GM19397 (cell line): ENCODE results near the gene MTMR3.

ENCODE experiments used
- ATAC-seq: cut with Tn5 transposase; IDR thresholded peaks from one replicate; pipeline ENCODE4 v1.9.1; 2021; ENCODE audit warnings: mild to moderate bottlenecking, moderate library complexity; ENCODE audit not compliant: unreplicated experiment

Gene MTMR3

DNA sequence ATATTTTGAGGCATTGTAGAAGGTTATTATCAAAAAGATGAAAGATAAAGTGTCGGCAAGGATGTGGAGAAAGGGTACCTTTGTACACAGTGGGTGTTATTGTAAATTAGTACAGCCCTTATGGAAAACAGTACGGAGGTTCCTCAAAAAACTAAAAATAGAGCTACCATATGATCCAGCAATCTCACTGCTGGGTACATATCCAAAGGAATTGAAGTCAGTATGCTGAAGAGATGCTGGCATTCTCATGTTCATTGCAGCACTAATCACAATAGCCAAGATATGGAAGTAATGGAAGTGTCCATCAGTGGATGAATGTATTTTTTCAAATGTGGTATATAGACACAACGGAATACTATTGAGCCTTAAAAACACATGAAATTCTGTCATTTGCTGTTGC, 15.1 kb upstream of the MTMR3 start:
- no peak for ATAC-seq

- ATAC-seq: no peak
Measured at GRCh38 chr22:29870574-29870973, 12.4 kb upstream of the MTMR3 start.

GRCh38 chr22:29871684-29872083, 11.3 kb upstream of the MTMR3 start:
- ATAC-seq: no peak

DNA sequence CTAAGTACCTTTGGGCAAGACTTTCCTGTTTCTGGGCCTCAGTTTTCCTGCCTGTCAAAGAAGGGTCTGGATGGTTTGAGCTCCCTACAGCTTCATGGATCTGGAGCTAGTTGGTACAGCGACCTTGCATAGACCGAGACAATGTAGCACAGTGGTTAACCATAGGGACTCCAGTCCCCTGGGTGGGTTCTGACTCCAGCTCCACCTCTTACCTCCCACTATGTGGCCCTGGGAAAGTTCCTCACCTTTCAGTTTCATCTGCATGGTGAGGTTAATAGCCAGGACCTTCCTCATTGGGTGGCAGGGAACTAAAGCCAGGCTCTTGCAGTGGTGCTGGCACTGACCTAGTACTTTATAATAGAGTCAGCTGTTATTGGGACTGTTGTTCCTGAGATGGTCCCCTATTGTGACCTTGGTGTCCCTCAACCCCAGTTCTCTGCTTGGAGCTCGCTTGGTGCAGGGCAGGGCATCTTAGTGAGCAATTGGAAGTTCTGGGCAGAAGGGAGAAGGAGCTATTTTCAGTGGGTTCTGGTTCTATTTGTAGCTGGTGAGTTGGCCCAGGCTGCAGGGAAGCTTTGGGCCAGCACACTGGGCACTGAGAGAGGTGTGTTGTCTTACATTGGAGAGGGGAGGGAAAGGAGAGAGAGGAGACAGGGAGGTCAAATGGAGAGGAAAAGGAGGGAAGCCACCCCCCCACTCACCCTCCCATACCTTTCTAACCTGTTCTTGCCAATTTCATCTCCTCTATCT, 10.7 kb upstream of the MTMR3 start:
- ATAC-seq: no peak

DNA sequence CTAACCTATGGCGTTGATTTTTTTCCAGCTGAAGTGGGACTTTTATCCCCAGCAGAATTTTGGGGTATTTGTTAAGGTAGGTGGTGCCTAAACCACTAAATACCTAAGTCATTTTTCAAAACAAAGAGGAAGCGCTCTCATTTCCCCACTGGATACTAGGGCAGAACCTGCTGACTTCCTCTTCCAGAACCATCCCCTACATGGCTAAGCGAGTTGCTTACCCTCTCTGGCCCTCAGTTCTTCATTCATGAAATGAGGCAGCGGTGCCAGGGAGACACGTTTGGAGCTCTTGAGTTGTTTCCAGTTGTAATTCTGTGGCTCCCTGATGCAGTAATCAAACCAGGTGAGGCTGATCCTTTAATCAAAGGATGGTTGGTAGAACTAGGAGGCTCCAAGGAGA, 10.0 kb upstream of the MTMR3 start:
- ATAC-seq: no peak

GRCh38 chr22:29873943-29874342, 9.0 kb upstream of the MTMR3 start:
- ATAC-seq: no peak

- ATAC-seq: no peak
Measured at GRCh38 chr22:29877620-29878019, 5.4 kb upstream of the MTMR3 start.

GRCh38 chr22:29879753-29880152, 3.2 kb upstream of the MTMR3 start:
- ATAC-seq: no peak

- no peak for ATAC-seq
Measured at GRCh38 chr22:29882716-29883044, 294 bp upstream of the MTMR3 start.

GRCh38 chr22:29883775-29884097, 762 bp downstream of the MTMR3 start:
- no peak for ATAC-seq

- no peak for ATAC-seq
Measured at GRCh38 chr22:29885610-29886009, 2.6 kb downstream of the MTMR3 start.

DNA sequence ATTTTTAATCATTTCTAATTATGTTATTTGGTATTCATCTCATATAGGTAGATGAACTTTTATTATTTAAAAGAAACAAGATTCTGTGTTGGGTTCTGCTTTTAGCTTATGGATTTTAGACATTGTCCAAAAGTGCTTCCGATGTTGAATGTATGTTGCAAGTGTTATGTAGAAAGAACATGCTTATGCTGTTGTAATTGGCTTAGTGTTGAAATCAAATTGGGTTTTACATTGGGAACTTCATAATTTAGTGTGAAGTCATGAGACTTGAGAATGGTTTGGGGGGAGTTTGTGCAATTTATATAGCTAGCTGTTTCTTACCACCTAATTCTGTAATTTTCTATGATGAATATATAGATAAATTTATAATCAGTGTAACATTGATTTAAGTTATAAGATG, 3.6 kb downstream of the MTMR3 start:
- no peak for ATAC-seq

DNA sequence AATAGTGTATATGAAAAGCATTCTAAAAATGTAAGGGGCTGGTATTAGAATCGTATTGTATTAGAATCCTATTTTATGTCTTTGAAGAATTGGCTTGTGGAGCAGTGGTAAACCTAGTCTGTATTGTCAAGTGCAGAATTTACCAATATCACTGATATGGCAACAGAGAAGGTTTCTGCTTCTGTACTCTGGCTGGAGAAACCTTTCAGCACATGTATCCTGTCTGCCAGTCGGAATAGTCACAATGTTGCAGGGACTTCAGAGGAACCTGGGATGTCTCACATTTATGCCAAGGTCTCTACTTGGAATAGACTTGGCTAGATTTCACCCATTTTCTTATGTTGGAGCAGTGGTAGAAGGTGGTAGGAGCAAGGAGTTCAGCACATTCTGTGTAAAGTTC, 4.4 kb downstream of the MTMR3 start:
- no peak for ATAC-seq

- ATAC-seq: no peak
Measured at GRCh38 chr22:29890760-29891159, 7.8 kb downstream of the MTMR3 start.

GRCh38 chr22:29892315-29893156, 9.6 kb downstream of the MTMR3 start:
- ATAC-seq: no peak

DNA sequence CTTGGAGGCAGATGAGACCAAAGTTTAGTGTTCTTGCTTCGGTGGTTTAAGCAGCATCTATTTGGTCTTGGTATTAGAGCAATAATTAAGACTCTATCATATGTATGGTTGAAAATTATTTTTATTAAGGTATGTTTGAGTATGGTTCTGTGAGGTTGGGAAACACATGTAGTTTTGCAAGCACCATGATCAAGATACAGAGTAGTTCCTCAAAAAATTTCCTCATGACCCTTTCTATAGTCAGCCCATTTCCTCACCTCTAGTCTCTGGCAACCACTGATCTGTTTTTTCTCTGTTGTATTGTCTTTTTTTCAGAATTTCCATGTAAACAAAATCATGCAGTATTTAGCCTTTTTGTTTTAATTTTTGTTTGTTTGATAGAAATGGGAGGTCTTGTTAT, 18.4 kb downstream of the MTMR3 start:
- ATAC-seq: no peak

GRCh38 chr22:29903371-29903770, 20.4 kb downstream of the MTMR3 start:
- ATAC-seq: no peak

DNA sequence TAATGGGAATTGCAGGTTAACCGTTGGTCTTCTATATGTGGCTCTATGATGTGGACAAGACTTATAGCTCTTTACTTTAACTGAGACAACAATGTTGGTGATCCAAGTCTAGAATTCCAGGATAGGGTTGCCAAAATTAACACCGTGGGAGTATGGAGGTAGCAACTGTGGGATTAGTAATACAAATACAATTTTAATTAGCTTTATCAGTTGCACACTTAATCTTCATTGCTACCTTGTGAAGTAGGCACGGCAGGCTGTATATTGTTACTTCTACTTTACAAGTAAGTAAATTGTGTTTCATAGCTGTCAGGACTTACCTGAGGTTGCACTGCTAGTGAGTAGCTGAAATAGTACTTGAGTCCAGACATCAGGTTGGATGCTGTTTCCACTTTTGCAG, 21.0 kb downstream of the MTMR3 start:
- ATAC-seq: no peak

DNA sequence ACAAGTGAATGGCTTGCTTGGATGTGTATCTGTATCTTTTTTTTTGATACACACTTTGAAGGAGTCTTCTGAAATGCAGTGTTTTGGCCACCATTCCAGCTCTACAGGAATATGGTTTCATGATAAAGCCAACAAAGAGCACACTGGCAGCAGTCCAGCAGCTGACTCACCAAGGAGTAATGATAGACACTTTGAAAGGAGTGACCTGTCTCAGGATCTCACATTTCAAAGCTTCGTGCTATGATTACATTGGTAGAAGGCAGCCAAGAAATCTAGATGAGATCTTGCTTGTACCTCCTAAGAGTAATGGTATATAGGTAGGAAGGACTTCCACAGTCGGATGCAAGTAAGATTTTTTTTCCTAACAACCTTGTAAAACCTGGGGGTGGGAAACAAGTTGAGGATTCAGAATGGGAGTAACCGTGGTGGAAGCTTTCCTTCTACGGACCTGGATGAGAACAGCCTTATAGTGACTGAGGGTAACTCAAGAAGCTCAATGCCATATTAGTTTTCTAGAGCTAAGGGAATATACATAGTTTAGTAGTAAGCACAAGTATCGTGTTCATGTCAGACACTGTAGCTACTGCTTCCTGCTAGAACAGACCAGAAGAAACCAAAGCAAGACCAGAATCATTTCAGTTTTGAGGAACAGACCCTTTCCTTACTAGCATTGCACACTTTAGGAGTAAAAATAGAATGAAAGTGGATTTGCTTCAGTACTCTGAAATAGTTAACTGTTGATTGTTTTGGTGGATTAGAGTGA, 25.0 kb downstream of the MTMR3 start:
- ATAC-seq: no peak

DNA sequence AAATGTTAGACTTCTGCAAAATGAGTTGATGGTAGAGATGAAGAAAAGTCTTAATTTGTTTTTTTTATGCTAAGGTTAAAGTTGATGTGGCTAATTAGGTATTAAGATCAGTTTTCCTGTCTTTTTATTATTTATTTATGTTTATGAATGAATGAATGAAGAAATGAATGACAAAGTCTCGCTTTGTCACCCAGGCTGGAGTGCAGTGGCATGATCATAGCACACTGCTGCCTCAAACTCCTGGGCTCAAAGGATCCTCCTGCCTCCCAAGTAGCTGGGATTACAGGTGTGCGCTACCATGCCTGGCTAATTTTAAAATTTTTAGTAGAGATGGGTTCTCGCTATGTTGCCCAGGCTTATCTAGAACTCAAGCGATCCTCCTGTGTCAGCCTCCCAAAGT, 29.2 kb downstream of the MTMR3 start:
- ATAC-seq: no peak

DNA sequence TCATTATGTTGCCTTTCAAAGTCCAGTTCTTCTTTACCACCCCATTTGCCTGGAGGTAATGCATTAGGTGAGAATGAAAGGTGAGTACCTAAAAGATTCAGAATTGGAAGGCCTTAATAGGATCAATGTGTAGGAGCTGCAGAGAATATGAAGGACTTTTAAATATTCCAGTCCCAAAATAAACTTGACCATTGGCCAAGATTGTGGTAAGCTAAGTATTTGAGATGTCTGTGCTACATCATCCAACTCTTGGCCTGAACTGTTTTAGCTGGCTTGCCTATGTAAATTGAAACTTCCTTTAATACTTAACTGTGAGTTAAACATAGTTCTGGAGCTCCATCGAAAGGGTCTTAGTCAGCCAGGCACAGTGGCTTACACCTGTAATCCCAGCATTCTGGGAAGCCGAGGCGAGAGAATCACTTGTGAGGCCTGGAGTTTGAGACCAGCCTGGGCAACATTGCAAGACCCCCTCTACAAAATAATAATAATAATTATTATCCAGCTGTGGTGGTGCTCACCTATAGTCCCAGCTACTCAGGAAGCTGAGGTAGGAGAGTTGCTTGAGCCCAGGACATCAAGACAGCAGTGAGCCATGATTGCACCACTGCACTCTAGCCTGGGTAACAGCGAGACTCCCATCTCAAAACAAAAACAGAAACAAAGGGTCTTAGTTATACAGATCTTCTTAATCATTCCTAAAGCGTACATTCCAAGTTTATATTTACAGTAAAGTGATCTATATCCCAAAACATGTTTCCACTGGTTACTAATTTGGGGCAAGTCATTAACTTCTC, 29.8 kb downstream of the MTMR3 start:
- no peak for ATAC-seq
